ENCODE results near the gene PHC3. TPM values are rescaled to one million over a fixed set of nuclear protein-coding genes. Genes with fewer than 3 reads are reported as not detected.

The PHC3 gene
- total RNA-seq, 1 experiment from 2014 or later = 55.4 TPM

DNA sequence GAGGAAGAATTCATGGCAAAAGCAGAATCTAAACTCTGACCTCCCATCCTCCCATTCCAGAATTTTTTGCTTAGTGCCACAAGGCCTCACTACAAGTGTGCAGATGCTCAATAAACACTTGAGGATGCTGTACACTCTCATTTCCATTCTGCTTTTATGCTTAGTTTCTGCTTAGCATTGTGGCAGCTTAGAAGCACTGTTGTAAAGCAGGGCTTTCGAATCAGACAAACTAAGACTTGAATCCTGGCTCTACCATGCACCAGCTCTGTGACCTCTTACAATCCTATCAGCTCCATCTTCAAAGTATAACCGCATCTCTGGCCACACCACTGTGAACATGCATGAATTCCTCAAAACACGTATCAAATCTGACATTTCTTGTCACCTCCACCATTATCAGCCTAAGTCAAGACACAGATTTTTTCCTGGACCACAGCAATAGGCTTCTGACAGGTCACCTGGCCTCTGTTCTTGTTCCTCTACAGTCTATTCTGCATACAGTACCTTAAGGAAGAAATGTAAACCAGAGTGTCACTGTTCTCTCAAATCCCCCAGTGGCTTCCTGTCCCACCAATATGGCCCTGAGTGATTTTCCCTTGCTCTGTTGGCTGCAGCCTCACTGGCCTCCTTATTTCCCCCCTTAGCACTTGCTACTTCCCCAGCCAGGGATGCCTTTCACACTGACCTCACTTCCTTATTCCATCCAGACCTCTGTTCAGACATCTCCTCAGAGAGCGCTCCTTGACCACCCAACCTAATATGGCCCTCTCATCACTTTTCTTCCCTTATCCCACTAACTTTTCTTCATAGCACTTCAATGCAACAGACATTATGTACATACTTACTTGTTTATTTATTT is 8.1 kb upstream of the PHC3 start:
- H3K4me1 ChIP-seq (ENCODE audit: insufficient read depth, low read length, poor library complexity, severe bottlenecking) = no peaks in the 10 kb centered on the region
- no peaks in the 10 kb centered on the region for H3K36me3 ChIP-seq (ENCODE audit: insufficient read depth, low read length, poor library complexity, severe bottlenecking)
- intact Hi-C loops (cut with micrococcal nuclease; ENCODE audit: unreplicated experiment) = loop anchor here (10.0 kb wide), 1 partner anchor 505 kb away; no protein-coding TSS in a partner anchor
- TF ChIP-seq EZH2 (IDR thresholded peaks at IDR 0.05; ENCODE audit: borderline replicate concordance, low read depth, low read length, poor library complexity, severe bottlenecking) = no peak
- no peak for TF ChIP-seq CTCF (conservative IDR thresholded peaks at IDR 0.05; ENCODE audit: low read depth, low read length)
- no TSS peak for BruUV-seq (replicated peaks)
- H3K9me3 ChIP-seq (ENCODE audit: low read depth, low read length, poor library complexity, severe bottlenecking) = no peaks in the 10 kb centered on the region
- H3K27ac ChIP-seq (ENCODE audit: low read depth, low read length, poor library complexity, severe bottlenecking) = no peak overlapping the region
- H3K4me3 ChIP-seq (ENCODE audit: low read depth, low read length, poor library complexity, severe bottlenecking) = no peak overlapping the region
- ChIA-PET POLR2A (ENCODE audit: low non-redundant PET) (no interaction called here), CTCF (no interaction called here)
- no peaks in the 10 kb centered on the region for H3K27me3 ChIP-seq (replicated peaks; ENCODE audit: insufficient read depth, low read depth, low read length, poor library complexity)
- no peak for DNase-seq (ENCODE audit: low spot score)

DNA sequence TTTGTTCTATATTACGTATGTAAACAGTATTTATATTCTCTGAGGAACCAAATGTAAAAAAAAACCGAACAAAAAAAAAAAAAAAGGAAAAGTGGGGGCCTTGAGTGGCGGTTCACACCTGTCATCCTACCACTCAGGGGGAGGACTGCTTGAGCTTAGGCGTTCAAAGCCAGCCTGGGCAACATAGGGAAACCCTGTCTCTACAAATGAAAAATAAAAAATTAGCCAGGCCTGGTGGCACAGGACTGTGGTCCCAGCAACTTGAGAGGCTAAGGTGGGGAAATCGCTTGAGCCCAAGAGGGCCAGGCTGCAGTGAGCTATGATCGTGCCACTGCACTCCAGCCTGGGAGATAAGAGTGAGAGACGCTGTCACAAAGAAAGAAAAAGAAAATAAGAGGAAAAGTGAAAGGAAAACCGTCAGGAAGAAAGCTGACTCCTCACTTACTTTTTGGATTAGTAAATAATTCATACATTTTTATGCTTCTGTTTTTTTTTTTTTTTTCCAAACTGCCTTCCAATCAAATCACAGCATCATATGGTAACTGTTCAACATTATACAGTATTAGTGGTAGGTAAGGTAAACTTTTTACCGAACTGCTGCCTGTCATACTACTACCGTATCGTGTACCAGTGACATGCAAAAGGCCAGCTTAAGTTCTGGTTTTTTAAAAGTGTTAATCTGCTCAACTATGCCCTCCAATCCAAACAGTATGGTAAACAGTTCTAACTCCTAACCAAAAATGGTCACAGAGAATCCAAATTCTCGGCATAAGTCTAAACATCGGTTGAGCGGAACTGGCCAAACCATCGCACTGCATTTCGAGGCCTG is 1.2 kb downstream of the PHC3 start:
- CTCF ChIA-PET = no interaction called here
- DNase-seq (ENCODE audit: low spot score) = peak; percentile 19
- H3K27ac ChIP-seq (ENCODE audit: low read depth, low read length, poor library complexity, severe bottlenecking) = peak overlapping the region; percentile 93
- no peaks in the 10 kb centered on the region for H3K27me3 ChIP-seq (replicated peaks; ENCODE audit: insufficient read depth, low read depth, low read length, poor library complexity)
- peak overlapping the region; percentile 82 for H3K4me3 ChIP-seq (ENCODE audit: low read depth, low read length, poor library complexity, severe bottlenecking)
- H3K4me1 ChIP-seq (ENCODE audit: insufficient read depth, low read length, poor library complexity, severe bottlenecking) = peaks cover 6% of the 10 kb centered on the region
- H3K36me3 ChIP-seq (ENCODE audit: insufficient read depth, low read length, poor library complexity, severe bottlenecking) = peaks cover 30% of the 10 kb centered on the region
- TSS peak; percentile 51 for BruUV-seq (replicated peaks)
- POLR2A ChIA-PET (ENCODE audit: low non-redundant PET) = interaction anchor here (0.9 kb wide), 1 partner anchor 159 kb away, joined by 3 read pairs; no protein-coding TSS in a partner anchor
- intact Hi-C loops (cut with micrococcal nuclease; ENCODE audit: unreplicated experiment) = loop anchor here (10.0 kb wide), 1 partner anchor 515 kb away; no protein-coding TSS in a partner anchor
- no peak for TF ChIP-seq CTCF (conservative IDR thresholded peaks at IDR 0.05; ENCODE audit: low read depth, low read length)
- TF ChIP-seq EZH2 (IDR thresholded peaks at IDR 0.05; ENCODE audit: borderline replicate concordance, low read depth, low read length, poor library complexity, severe bottlenecking) = no peak
- H3K9me3 ChIP-seq (ENCODE audit: low read depth, low read length, poor library complexity, severe bottlenecking) = no peaks in the 10 kb centered on the region

DNA sequence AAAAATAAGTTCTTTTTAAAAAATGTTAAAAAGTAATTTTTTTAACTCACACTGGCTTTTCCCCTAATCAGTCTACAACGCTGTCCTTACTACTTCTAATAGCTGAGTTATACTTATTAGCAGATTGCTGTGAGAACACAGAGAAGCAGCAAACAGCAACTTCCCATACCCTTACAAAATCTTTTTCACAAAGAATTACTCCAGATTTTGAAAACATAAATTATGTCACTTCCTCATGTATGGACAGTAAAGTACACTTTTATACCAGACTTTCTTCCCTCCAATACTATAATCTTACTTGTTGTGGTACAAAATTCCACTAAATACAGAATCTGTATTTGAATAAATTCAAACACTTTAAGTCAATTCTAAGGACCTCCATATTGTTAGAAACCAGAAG is 2.1 kb downstream of the PHC3 start:
- peaks cover 6% of the 10 kb centered on the region for H3K4me1 ChIP-seq (ENCODE audit: insufficient read depth, low read length, poor library complexity, severe bottlenecking)
- DNase-seq (ENCODE audit: low spot score) = no peak
- peak overlapping the region; percentile 93 for H3K27ac ChIP-seq (ENCODE audit: low read depth, low read length, poor library complexity, severe bottlenecking)
- TF ChIP-seq CTCF (conservative IDR thresholded peaks at IDR 0.05; ENCODE audit: low read depth, low read length) (no peak), EZH2 (IDR thresholded peaks at IDR 0.05; ENCODE audit: borderline replicate concordance, low read depth, low read length, poor library complexity, severe bottlenecking) (no peak)
- intact Hi-C loops (cut with micrococcal nuclease; ENCODE audit: unreplicated experiment) = no loop called here
- no TSS peak for BruUV-seq (replicated peaks)
- ChIA-PET CTCF (no interaction called here), POLR2A (ENCODE audit: low non-redundant PET) (no interaction called here)
- H3K9me3 ChIP-seq (ENCODE audit: low read depth, low read length, poor library complexity, severe bottlenecking) = no peaks in the 10 kb centered on the region
- peaks cover 39% of the 10 kb centered on the region for H3K36me3 ChIP-seq (ENCODE audit: insufficient read depth, low read length, poor library complexity, severe bottlenecking)
- H3K4me3 ChIP-seq (ENCODE audit: low read depth, low read length, poor library complexity, severe bottlenecking) = peak overlapping the region; percentile 82
- no peaks in the 10 kb centered on the region for H3K27me3 ChIP-seq (replicated peaks; ENCODE audit: insufficient read depth, low read depth, low read length, poor library complexity)
